Activated T-cell treated with anti-CD3 and anti-CD28 coated beads for 4 hours (primary cell): ENCODE measurements around the gene ZNF160.
A peak's percentile ranks its signal among the peaks of the same experiment; 100 is the strongest.
"Not testable (repeated sequence)": the region's sequence is repeated elsewhere in the genome, so short reads cannot be mapped to it uniquely, and the experiment has no call there.

ENCODE experiments used
- DNase-seq: peaks from one replicate; pipeline ENCODE4 v3.0.0-alpha.2; 2020

ZNF160 gene

GRCh38 chr19:53103234-53104203, at the start of gene ZNF160:
ZNF160 (minus strand) TSS chr19:53103422; CDS start chr19:53086276, 17,146 bp downstream.
- DNase-seq, result peak; percentile 99

GRCh38 chr19:53147645-53148044, 44.4 kb upstream of the ZNF160 start:
- DNase-seq, result no peak

DNA sequence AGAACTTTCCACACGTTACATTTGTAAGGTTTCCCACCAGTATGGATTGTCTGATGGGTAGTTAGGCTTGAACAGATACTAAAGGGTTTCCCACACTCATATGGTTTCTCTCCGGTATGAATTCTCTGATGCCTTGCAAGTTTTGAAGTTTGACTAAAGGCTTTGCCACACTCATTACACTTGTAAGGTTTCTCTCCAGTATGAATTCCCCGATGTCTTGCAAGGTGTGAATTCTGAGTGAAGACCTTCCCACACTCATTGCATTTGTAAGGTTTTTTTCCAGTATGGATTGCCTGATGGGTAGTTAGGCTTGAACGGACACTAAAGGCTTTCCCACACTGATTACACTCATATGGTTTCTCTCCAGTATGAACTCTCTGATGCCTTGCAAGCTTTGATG, 37.1 kb upstream of the ZNF160 start:
- DNase-seq, result no peak

DNA sequence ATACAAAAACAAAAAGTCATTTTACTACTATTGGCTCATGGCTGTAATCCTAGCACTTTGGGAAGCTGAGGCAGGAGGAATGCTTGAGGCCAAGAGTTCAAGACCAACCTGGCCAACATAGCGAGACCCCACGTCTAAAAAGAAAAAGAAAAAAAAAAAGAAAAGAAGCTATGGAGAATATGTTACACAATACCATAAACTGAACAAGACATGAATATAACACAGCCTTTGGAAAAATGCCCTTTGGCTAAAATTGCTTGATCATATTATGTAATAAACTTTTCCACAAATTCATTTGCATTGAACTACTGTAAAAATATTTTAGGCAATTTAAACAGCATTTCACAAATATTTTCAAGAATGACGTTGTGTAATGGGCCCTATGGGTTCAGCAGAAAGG, 33.2 kb upstream of the ZNF160 start:
- DNase-seq, result no peak

DNA sequence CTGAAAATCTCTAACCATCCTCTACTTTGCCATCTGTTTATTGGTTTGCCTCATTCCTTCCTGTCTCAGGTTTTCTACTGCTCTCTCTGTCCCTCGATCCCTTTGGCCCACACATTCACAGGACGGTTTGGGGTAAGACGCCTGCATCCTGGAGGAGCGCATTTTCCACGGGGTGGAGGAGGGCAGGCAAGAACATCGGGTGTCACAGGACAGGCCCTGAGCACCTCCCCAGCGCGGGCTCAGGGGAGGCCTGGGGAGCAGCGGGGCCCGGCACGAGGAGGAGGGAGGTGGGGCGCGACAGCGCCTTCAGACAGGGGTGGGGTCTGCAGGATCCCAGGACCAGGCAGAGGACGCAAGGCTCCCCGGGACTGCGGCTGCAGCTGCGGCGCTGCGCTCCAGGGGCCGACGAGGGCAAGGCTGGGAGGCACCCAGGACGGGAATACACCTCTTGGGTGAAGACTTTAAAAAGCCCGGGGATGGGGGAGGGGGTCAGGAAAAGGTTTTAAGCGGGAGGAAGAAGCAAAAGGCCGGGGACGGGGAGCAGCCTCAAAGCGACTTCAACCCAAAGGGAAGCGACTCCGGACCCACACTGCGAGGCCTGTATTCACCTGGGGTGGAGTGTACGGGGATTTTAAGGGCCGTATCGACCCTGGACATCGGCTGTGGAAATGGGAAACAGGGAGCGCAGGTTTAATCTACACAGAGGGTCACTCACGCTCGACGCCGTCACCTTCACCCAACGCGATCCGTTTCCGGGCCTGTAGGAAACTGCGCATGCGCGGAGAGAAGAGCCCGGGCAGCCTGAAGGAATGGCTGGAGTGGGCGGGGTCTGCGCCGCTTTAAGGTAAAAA, 29.1 kb upstream of the ZNF160 start, which contains the start of gene ZNF415:
Gene ZNF415, minus strand, starts transcription at position 770 of the 851 bp plus-strand sequence. CDS start 10,234 bp downstream, outside the sequence.
- DNase-seq, result peak; percentile 14

DNA sequence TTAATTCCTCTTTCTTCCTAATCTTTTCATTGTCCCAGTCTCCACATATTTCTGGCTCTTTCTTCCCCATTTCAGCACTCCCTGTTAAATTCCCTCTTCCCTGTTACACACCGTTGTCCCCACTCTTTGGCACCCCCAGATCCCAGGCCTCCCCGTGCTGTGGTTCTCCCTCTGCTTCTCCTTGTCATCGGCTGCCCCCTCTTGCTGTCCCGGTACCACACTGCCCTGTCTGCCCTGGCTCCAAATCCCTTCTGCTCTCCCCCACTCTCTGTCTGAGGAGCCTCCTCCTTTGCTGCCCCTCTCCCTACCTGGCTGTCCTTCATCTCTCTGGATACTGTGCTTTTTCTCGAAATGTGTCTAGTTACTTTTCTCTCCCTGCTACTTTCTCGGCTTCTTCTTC, 28.5 kb upstream of the ZNF160 start:
- no peak for DNase-seq

- no peak for DNase-seq
These were observed 27.9 kb upstream of the ZNF160 start for GRCh38 chr19:53131085-53131590.

GRCh38 chr19:53130506-53130905, 27.3 kb upstream of the ZNF160 start:
- DNase-seq, result no peak

GRCh38 chr19:53126733-53127526, 23.7 kb upstream of the ZNF160 start:
- not testable (repeated sequence) for DNase-seq

DNA sequence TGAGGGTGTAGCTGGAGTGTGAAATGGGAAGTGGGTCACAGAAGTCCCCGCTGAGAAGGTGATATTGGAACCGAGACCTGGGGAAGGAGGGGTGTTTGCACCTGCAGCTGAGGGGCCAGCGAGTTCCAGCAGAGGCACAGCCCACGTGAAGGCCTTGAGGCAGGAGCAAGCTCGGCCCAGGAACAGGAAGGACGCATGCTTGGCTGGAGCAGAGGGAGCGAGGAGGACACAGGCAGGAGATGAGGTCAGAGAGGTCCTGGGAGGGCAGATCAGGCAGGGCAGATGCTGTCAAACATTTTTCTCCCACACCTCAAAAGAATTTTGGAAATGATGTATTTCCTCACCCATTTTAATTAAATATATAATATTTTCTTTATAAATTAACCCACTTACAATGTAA, 20.2 kb upstream of the ZNF160 start:
- no peak for DNase-seq

- no peak for DNase-seq
These were observed 9.1 kb upstream of the ZNF160 start for GRCh38 chr19:53112286-53112685.

GRCh38 chr19:53109527-53109926, 6.3 kb upstream of the ZNF160 start:
- DNase-seq, result no peak

GRCh38 chr19:53102756-53103233, 427 bp downstream of the ZNF160 start:
- DNase-seq, result peak; percentile 7

DNA sequence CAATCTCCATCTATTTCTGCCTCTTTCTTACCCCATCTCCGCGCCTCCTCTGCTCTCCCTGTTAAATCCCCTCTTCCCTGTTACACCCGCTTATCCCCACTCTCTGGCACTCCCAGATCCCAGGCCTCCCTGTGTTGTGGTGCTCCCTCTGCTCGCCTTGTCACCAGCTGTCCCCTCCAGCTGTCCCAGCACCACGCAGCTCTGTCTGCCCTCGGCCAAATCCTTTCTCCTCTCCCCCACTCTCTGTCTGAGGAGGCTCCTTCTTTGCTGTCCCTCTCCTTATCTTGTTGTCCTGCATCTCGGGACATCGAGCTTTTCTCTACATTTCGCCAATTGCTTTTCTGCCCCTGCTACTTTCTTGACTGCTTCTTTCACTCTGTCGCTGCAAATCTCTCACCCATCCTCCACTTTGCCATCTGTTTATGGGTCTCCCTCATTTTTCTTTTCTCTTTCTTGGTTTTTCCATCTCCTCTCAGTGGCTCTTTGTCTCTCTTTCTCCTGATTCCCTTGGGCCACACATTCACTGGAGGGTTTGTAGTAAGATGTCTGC, 941 bp downstream of the ZNF160 start:
- no peak for DNase-seq

- no peak for DNase-seq
These were observed 1.7 kb downstream of the ZNF160 start for GRCh38 chr19:53101518-53101917.

DNA sequence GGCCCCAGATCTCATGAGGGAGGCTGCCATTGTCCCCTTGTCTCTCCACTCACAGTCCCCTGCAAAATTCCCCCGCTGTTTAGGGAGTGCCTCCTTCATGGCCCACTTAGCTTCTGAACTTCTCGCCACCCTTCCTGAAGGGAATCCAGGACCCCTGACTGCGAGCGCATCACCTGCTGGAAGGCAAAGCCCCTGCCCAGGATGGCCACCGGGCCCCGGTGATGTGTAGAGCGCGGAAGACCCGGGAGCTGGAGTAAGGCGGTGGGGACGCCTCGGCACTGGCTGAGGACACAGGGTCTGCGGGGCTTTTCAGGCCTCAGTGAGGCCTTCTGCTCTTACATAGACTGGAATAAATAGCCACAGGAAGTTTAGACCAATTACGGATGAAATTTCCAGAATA, 4.7 kb downstream of the ZNF160 start:
- DNase-seq, result not testable (repeated sequence)

DNA sequence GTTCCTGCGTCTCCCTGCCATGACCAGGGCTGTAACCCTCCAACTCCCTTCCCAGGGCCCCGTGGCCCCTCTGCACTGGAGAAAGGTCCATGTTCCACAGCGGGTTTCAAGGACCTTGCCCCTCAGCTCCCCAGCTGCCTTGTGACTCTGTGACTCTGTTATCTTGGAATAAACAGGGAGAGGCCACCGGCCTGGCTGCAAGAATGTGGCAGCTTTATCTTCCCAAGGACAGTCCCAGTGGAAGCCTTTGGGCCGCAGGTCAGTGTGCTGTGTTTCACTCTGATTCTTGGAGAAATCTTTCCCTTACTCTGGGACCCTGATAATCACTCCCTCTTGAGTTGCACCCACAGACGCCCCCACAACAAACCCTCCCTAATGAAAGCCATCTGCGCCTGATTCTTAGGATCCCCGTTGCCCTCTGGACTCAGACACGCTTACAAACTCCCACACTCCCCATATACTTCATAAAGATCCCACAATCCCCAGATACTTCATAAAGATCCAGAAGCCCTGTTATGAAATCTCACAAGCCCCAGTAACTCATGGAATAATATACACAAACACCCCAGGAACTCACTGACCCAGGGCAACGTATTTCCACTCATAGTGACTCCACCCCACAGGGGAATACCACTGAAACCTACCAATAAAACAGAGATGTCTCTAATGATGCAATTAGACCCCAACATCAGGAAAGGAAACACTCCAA, 6.1 kb downstream of the ZNF160 start:
- DNase-seq, result not testable (repeated sequence)

- DNase-seq, result not testable (repeated sequence)
These were observed 6.6 kb downstream of the ZNF160 start for GRCh38 chr19:53096579-53096978.

DNA sequence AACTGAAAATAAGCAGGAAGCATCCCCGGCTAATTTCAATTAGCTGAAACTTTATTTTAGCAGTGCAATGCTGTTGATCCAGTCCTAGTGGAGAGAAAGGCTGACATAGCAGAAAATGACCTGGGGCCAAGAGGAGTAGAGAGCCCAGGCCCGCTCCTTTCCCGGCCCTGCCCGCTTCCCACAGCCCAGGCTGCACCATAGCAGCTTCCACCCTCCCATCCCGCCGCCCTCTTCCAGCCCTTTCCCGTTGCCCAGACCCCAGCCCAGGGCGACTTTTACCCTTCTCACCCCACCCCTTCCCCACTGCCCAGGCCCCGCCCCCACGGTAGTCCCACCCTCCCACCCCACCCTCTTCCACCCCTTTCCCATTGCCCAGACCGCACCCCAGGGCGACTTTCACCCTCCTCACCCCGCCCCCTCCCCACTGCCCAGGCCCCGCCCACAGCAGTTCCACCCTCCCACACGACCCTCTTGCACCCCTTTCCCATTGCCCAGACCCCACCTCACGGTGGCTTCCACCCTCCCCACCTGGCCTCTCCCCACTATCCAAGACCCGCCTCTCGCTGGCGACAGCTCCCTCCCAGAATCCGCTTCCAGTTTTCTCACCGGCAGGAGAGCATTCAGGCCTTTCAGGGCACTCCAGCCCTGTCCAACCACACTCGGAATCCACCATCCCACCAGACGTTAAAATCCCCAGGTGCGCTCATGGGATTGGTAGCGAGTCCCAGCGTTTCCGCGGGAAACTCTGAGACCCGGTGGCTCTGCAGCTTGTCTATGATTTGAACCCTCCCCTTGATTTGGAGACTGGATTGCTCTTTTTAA, 8.3 kb downstream of the ZNF160 start:
- no peak for DNase-seq

DNA sequence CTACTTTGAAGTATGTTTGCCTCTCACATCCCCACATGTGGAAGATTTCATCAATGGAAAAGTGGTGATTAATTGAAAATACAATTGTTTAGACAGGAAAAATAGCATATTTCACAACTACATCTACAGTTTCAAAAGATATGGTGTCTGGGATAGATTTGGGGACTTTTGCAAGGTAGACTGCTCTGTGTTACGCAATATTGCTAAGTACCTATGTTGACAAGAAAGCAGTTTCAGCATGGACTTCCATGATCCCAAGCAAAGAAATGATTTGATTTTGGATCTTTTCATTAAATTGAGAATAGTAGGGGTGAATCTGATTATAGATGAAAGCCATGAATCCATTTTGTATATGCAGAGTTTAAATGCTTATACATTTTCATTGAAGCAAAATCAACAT, 10.5 kb downstream of the ZNF160 start:
- no peak for DNase-seq
